Endothelial cell of umbilical vein (primary cell): Measurements from ENCODE around the gene PEX7. TPM values are rescaled to one million over a fixed set of nuclear protein-coding genes. Genes with fewer than 3 reads are reported as not detected.

Experiments used
- BruUV-seq: library from RNA; stranded (reverse); fragments of 400-500 nt; replicated peaks from 2 replicates; lab custom pipeline; 2021; lab: Mats Ljungman, UMichigan
- CTCF ChIA-PET: fragments of 300-600, 350-600 bp; sonication (Branson Sonifier 250); formaldehyde crosslinking; loops from one replicate; lab custom pipeline; 2021; ENCODE audit warnings: antibody characterized with exemption, inconsistent platforms; lab: Charles Lee
- POLR2A ChIA-PET: fragments of 300-600, 350-600 bp; sonication (Branson Sonifier 250); formaldehyde crosslinking; loops from one replicate; lab custom pipeline; 2021; ENCODE audit warnings: antibody characterized with exemption, inconsistent platforms; lab: Charles Lee
- DNase-seq: peaks from one replicate; pipeline ENCODE4 v3.0.0-alpha.2; 2011; ENCODE audit warnings: low read depth, low spot score
- FAIRE-seq: peaks from 2 replicates; lab custom pipeline; 2011; peaks lifted over from hg19 to GRCh38; lab: Jason Lieb, UNC
- H2AFZ ChIP-seq: 2 replicates; pipeline ENCODE4 v1.6.0; 2012; ENCODE audit warnings: low read depth, low read length, control low read depth, inconsistent platforms
- H3K27ac ChIP-seq: 2 replicates; pipeline ENCODE4 v1.5.1; 2011; ENCODE audit warnings: low read depth, mild to moderate bottlenecking, control low read depth, low read length, moderate library complexity; ENCODE audit not compliant: insufficient read depth
- H3K27me3 ChIP-seq, 2 experiments: 2 replicates each; pipeline versions ENCODE4 v1.6.0 to v1.6.1; 2011; ENCODE audit warnings: low read length in 2 of 2, mixed read lengths in 1 of 2; ENCODE audit not compliant: control insufficient read depth in 2 of 2, insufficient read depth in 2 of 2
- H3K36me3 ChIP-seq, 2 experiments: 2 replicates in 1 of 2; 3 replicates in 1 of 2; pipeline ENCODE4 v1.5.1; 2011; ENCODE audit warnings: low read length in 2 of 2, mild to moderate bottlenecking in 1 of 2, moderate library complexity in 1 of 2; ENCODE audit not compliant: control insufficient read depth in 2 of 2, insufficient read depth in 2 of 2; ENCODE audit errors: extremely low read depth in 1 of 2
- H3K4me1 ChIP-seq: 3 replicates; pipeline ENCODE4 v1.5.1; 2011; ENCODE audit warnings: mild to moderate bottlenecking, low read length; ENCODE audit not compliant: control insufficient read depth, insufficient read depth; ENCODE audit errors: extremely low read depth
- H3K4me2 ChIP-seq: 2 replicates; pipeline ENCODE4 v1.6.1; 2011; ENCODE audit warnings: low read length, control low read depth, mixed read lengths; ENCODE audit not compliant: insufficient read depth
- H3K4me3 ChIP-seq, 3 experiments: fragments of 200-600 bp in 1 of 3; sonication (generic), shearing (Covaris generic) in 1 of 3; replicated peaks in 1 of 3; 2 replicates each; pipeline ENCODE4 v1.5.1; 2011 to 2016; ENCODE audit warnings: control low read depth in 3 of 3, low read length in 3 of 3, mild to moderate bottlenecking in 2 of 3, inconsistent platforms in 1 of 3, low read depth in 1 of 3, moderate library complexity in 1 of 3; ENCODE audit not compliant: insufficient read depth in 1 of 3
- H3K79me2 ChIP-seq: 2 replicates; pipeline ENCODE4 v1.6.0; 2012; ENCODE audit warnings: low read length, inconsistent platforms; ENCODE audit not compliant: control insufficient read depth, insufficient read depth
- H3K9ac ChIP-seq: replicated peaks from 2 replicates; pipeline ENCODE3; 2011; ENCODE audit warnings: low read length, control low read depth; ENCODE audit not compliant: insufficient read depth; ENCODE audit errors: extremely low read depth
- H3K9me1 ChIP-seq: replicated peaks from 3 replicates; pipeline ENCODE4 v1.6.0; 2011; ENCODE audit warnings: mild to moderate bottlenecking, low read length; ENCODE audit not compliant: control insufficient read depth, insufficient read depth; ENCODE audit errors: extremely low read depth
- H3K9me3 ChIP-seq: replicated peaks from 2 replicates; pipeline ENCODE4 v1.5.1; 2012; ENCODE audit warnings: low read length, inconsistent platforms; ENCODE audit not compliant: control insufficient read depth, insufficient read depth
- H4K20me1 ChIP-seq: replicated peaks from 2 replicates; pipeline ENCODE3; 2011; ENCODE audit warnings: mild to moderate bottlenecking, low read length; ENCODE audit not compliant: control insufficient read depth, insufficient read depth; ENCODE audit errors: extremely low read depth
- CTCF ChIP-seq, 2 donors: IDR thresholded peaks; 1 replicate in 1 of 2; 2 replicates in 1 of 2; pipeline ENCODE4 v1.5.1; 2011; ENCODE audit warnings: low read length in 2 of 2, mild to moderate bottlenecking in 2 of 2, moderate library complexity in 2 of 2, control low read depth in 1 of 2, inconsistent platforms in 1 of 2, low read depth in 1 of 2; ENCODE audit not compliant: insufficient read depth in 1 of 2; ENCODE audit errors: extremely low read depth in 1 of 2
- EZH2 ChIP-seq: IDR thresholded peaks from 2 replicates; pipeline ENCODE4 v1.6.1; 2012; ENCODE audit warnings: borderline replicate concordance, low read depth, mild to moderate bottlenecking, moderate library complexity, low read length, inconsistent platforms; ENCODE audit not compliant: severe bottlenecking
- GATA2 ChIP-seq: IDR thresholded peaks from 2 replicates; pipeline ENCODE4 v1.7.0; 2011; ENCODE audit warnings: low read depth, mild to moderate bottlenecking, moderate library complexity, mixed read lengths, low read length; ENCODE audit not compliant: insufficient read length, insufficient read depth
- MAX ChIP-seq: IDR thresholded peaks from 2 replicates; pipeline ENCODE4 v1.6.1; 2011; ENCODE audit not compliant: insufficient read depth, insufficient read length
- MYC ChIP-seq: IDR thresholded peaks from one replicate; pipeline ENCODE4 v1.6.1; 2011; ENCODE audit warnings: mild to moderate bottlenecking, low read depth, low read length
- POLR2A ChIP-seq: IDR thresholded peaks from 2 replicates; pipeline ENCODE4 v1.6.1; 2012; ENCODE audit warnings: low read depth, mild to moderate bottlenecking, control low read depth, low read length
- POLR2AphosphoS5 ChIP-seq: IDR thresholded peaks from 2 replicates; pipeline ENCODE4 v1.6.1; 2012; ENCODE audit warnings: low read depth, mild to moderate bottlenecking, control low read depth, low read length, moderate library complexity; ENCODE audit not compliant: insufficient read depth
- dilution Hi-C: fragments of 300-500 bp; cut with MboI; formaldehyde crosslinking; loops from one replicate; pipeline ENCODE4 v1.15.0; 2019; ENCODE audit warnings: low sequenced_read_pairs; ENCODE audit not compliant: extremely low pct_ligation_motif_present
- intact Hi-C: fragments of 100-400 bp; cut with micrococcal nuclease; formaldehyde crosslinking; loops from one replicate; pipeline ENCODE4 v1.10.0; 2022
- polyA plus RNA-seq, 4 experiments: library from polyadenylated mRNA; depleted of rRNA in 3 of 4; stranded (reverse) in 3 of 4; unstranded in 1 of 4; fragments of >200 nt; gene quantifications; 2 replicates each; pipeline versions ENCODE4 v1.2.1 to v1.2.3, GENCODE V29; 2011 to 2012; ENCODE audit warnings: missing spikeins in 1 of 4
- total RNA-seq: library from RNA; stranded (reverse); gene quantifications from 2 replicates; pipeline ENCODE4 v1.2.3, GENCODE V29; 2021

PEX7 gene
- total and polyA plus RNA-seq, 2 donors (not counting 3 experiments of a cell fraction or from before 2014, with no cell fraction given) = 3.7 to 5.7 TPM

GRCh38 chr6:136927292-136927691 is 104.9 kb downstream of the PEX7 start:
- dilution Hi-C loops = no loop called here
- Histone ChIP-seq H3K36me3 (no peaks in the 10 kb centered on the region), H3K4me2 (no peak overlapping the region), H3K27me3 (peaks cover 18 to 32% of the 10 kb centered on the region in 2 experiments), H3K9me1 (no peaks in the 10 kb centered on the region), H3K9ac (no peak overlapping the region), H4K20me1 (no peaks in the 10 kb centered on the region), H3K27ac (no peak overlapping the region), H3K9me3 (no peaks in the 10 kb centered on the region), H3K4me3 (no peak overlapping the region), H2AFZ (no peak overlapping the region), H3K79me2 (no peaks in the 10 kb centered on the region), H3K4me1 (peaks cover 6% of the 10 kb centered on the region)
- TF ChIP-seq POLR2A (no peak), EZH2 (no peak), GATA2 (no peak), MAX (no peak), POLR2AphosphoS5 (no peak), CTCF (IDR thresholded peaks at IDR 0.05; ENCODE audit: extremely low read depth in 1 of 2, insufficient read depth in 1 of 2, low read depth in 1 of 2, low read length in 2 of 2) (peak in 1 of 2 donors; percentile 39), MYC (no peak)
- no peak for FAIRE-seq
- BruUV-seq = no TSS peak
- intact Hi-C loops = loop anchor here (1.0 to 10.0 kb wide), 4 partner anchors 102 to 372 kb away; partner anchors contain the start of genes MAP7 and PEX7
- POLR2A ChIA-PET = no interaction called here
- peak; percentile 17 for DNase-seq
- CTCF ChIA-PET = interaction anchor here (1.2 to 3.1 kb wide), 2 partner anchors 11 to 135 kb away, joined by 3 to 10 read pairs; partner anchors contain the start of gene MAP3K5
